NCI-H748 treated with DMSO at 0.1 percent for 48 hours (cell line): ENCODE measurements around the gene ACOD1.
"Not testable (repeated sequence)": the region's sequence is repeated elsewhere in the genome, so short reads cannot be mapped to it uniquely, and the experiment has no call there.

Source experiments
- DNase-seq: peaks from one replicate; lab custom pipeline; 2025; lab: John Stamatoyannopoulos, UW

The ACOD1 gene

GRCh38 chr13:76953968-76954367 lies 5.7 kb downstream of the ACOD1 start:
- DNase-seq, result no peak

GRCh38 chr13:76954538-76954937 lies 6.2 kb downstream of the ACOD1 start:
- no peak for DNase-seq

GRCh38 chr13:76955193-76955592 lies 6.9 kb downstream of the ACOD1 start:
- DNase-seq, result no peak

GRCh38 chr13:76955661-76956060 lies 7.3 kb downstream of the ACOD1 start:
- DNase-seq, result no peak

GRCh38 chr13:76958841-76959432 lies 10.6 kb downstream of the ACOD1 start:
- DNase-seq, result no peak

GRCh38 chr13:76959734-76960133 lies 11.4 kb downstream of the ACOD1 start:
- DNase-seq, result not testable (repeated sequence)

GRCh38 chr13:76965759-76966421 lies 17.6 kb downstream of the ACOD1 start:
- no peak for DNase-seq

GRCh38 chr13:76967031-76967430 lies 18.7 kb downstream of the ACOD1 start:
- DNase-seq, result no peak

GRCh38 chr13:76968041-76968440 lies 19.7 kb downstream of the ACOD1 start:
- no peak for DNase-seq

- DNase-seq, result no peak
Measured at GRCh38 chr13:76969488-76970365, 21.4 kb downstream of the ACOD1 start.

GRCh38 chr13:76971215-76971614 lies 22.9 kb downstream of the ACOD1 start:
- DNase-seq, result no peak

GRCh38 chr13:76971851-76972829 lies 23.8 kb downstream of the ACOD1 start:
- no peak for DNase-seq

- no peak for DNase-seq
Measured at GRCh38 chr13:76973920-76974617, 25.8 kb downstream of the ACOD1 start.

GRCh38 chr13:76974618-76974975 lies 26.3 kb downstream of the ACOD1 start:
- DNase-seq, result no peak

GRCh38 chr13:76975863-76976262 lies 27.6 kb downstream of the ACOD1 start:
- no peak for DNase-seq

- DNase-seq, result no peak
Measured at GRCh38 chr13:76976490-76976889, 28.2 kb downstream of the ACOD1 start.

- no peak for DNase-seq
Measured at GRCh38 chr13:76976929-76977328, 28.6 kb downstream of the ACOD1 start.

- peak; percentile 48 for DNase-seq
Measured at GRCh38 chr13:76980075-76980718, 31.9 kb downstream of the ACOD1 start.

GRCh38 chr13:76982061-76982460 lies 33.8 kb downstream of the ACOD1 start:
- no peak for DNase-seq

- DNase-seq, result no peak
Measured at GRCh38 chr13:76983676-76984075, 35.4 kb downstream of the ACOD1 start.

GRCh38 chr13:76991432-76991795 lies 43.1 kb downstream of the ACOD1 start:
- DNase-seq, result no peak
